Measurements from ENCODE around the gene MMP14. TPM values are rescaled to one million over a fixed set of nuclear protein-coding genes. Genes with fewer than 3 reads are reported as not detected.

The MMP14 gene
- total and polyA plus RNA-seq, 12 donors = 15.5 to 161 (median 71.1) TPM

DNA sequence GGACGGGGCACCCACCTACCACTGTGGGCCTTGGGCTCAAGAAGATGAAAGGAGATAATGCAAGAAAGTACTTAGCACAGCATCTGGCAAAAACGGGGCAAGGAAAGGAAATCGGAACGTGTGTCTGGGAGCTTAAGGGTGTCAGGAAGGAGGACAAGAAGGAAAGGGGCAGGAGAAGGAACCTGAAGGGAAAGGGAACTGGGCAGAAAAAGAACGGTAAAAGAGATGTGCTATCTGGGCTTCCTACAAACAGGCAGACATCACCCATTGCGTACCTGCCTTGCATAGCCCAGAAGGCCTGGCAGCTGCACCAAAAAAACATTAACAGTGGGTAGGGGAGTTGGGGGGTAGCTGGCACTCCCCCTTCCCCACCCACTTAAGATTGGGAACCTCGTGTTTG, 45.7 kb downstream of the MMP14 start:
- DNase-seq = no peak
- Histone ChIP-seq H3K27ac (no peak overlapping the region), H3K4me3 (no peak overlapping the region), H3K9me3 (replicated peaks in 1 of 3) (no peaks in the 10 kb centered on the region), H3K27me3 (no peaks in the 10 kb centered on the region), H3K36me3 (replicated peaks in 1 of 2) (peaks cover 0 to 18% of the 10 kb centered on the region in 2 donors), H3K4me1 (replicated peaks in 1 of 2) (no peaks in the 10 kb centered on the region)
- 35 to 51% (median 43%) methylated on average over 7 of the region's 7 CpGs for WGBS, 4 donors
- TF ChIP-seq, protein P1, sequence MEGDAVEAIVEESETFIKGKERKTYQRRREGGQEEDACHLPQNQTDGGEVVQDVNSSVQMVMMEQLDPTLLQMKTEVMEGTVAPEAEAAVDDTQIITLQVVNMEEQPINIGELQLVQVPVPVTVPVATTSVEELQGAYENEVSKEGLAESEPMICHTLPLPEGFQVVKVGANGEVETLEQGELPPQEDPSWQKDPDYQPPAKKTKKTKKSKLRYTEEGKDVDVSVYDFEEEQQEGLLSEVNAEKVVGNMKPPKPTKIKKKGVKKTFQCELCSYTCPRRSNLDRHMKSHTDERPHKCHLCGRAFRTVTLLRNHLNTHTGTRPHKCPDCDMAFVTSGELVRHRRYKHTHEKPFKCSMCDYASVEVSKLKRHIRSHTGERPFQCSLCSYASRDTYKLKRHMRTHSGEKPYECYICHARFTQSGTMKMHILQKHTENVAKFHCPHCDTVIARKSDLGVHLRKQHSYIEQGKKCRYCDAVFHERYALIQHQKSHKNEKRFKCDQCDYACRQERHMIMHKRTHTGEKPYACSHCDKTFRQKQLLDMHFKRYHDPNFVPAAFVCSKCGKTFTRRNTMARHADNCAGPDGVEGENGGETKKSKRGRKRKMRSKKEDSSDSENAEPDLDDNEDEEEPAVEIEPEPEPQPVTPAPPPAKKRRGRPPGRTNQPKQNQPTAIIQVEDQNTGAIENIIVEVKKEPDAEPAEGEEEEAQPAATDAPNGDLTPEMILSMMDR (IDR thresholded peaks at IDR 0.05) = no peak
- TF ChIP-seq POLR2A (IDR thresholded peaks at IDR 0.05) = no peak
- intact Hi-C loops (cut with DNase I) = no loop called here

DNA sequence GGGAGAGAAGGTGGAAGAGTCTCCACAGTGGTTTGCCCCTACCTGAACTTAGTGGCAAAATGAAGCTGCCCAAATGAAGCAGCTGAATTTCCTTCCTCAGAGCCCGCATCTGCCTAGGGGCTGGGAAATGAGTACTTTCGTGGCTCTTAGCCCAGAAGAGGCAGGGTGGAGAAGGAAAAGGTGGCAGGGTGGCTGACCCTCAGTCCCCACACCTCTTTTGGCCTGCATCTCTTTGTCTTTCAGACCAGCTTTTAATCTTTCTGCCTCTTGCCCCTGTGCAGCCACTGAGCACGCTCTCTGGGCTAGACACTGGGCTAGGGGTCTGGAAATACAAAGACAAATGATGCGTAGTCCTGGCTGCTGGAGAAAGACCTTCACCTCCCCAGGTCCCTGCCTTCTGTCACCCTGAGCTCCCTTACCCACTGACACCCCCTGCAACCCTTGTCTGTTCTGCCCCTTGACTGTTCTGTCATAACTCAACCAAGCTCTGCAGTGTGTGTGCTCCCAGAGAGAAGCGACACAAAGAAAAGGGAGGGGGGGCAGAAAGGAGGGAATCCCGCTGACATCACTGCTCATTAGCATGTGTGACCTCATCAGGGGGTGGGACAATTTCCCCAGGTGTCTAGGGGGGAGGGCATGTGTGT, 46.3 kb downstream of the MMP14 start:
- Histone ChIP-seq H3K9me3 (replicated peaks in 1 of 3) (no peaks in the 10 kb centered on the region), H3K27ac (no peak overlapping the region), H3K4me1 (replicated peaks in 1 of 2) (peaks cover 0 to 4% of the 10 kb centered on the region in 2 donors), H3K4me3 (no peak overlapping the region), H3K27me3 (no peaks in the 10 kb centered on the region), H3K36me3 (replicated peaks in 1 of 2) (peaks cover 0 to 12% of the 10 kb centered on the region in 2 donors)
- TF ChIP-seq, protein P1 (IDR thresholded peaks at IDR 0.05) = no peak
- TF ChIP-seq POLR2A (IDR thresholded peaks at IDR 0.05) = no peak
- intact Hi-C loops (cut with DNase I) = no loop called here
- DNase-seq = peak in 6 of 7 donors; percentile 38 to 82 (median 48)
- 25 to 39% (median 29%) methylated on average over 6 of the region's 6 CpGs for WGBS, 4 donors

DNA sequence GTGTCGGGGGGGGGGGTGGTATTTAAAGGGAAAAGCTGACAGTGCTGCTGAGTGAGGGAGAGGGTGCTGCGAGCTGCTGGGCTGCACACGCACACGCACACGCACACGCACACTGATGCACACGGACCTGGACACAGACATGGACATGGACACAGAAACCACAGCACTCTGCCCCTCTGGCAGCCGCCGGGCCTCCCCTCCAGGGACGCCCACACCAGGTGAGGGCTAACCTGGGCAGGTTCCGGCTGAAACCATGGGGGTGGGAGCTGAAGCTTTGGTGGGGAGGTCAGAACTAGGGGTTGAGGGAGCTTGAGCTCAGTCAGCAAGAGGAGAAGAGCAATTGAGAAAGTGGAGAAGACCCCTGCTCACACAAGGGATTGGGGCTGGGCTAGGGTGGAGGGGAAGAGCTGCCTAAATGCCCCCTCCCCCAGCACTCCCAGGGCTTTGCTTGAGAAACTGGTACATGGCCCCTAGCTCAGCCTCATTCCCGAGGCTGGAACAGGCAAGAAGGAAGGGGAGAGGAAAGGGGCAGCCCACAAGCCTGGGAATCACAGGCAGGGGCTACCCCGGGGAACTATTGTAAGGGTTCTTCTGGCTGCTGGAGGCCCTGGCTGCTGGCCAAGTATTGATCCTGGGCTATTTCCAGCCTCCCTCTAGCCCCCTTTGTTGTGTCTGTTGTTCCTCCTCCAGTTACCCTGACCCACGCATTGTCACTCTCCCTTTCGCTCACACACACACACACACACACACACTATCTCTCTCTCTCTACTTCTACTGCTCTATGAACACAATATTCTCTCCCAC, 47.0 kb downstream of the MMP14 start, which contains the start of gene REM2:
TSS of gene REM2 (plus strand) at position 50 of the 804 bp plus-strand sequence. CDS start at position 116, 66 bp downstream.
- H3K4me3 ChIP-seq = no peak within 1 kb of the TSS
- H3K27ac ChIP-seq = no peak within 1 kb of the TSS
- no peaks in the 10 kb centered on the region for H3K27me3 ChIP-seq
- intact Hi-C loops (cut with DNase I) = no loop called here
- DNase-seq = peak in 1 of 7 donors; percentile 46
- H3K36me3 ChIP-seq (replicated peaks in 1 of 2) = peaks cover 0 to 5% of the 10 kb centered on the region in 2 donors
- WGBS, 4 donors = 34 to 54% (median 37%) methylated on average over 7 to 15 of the region's 15 CpGs
- H3K4me1 ChIP-seq (replicated peaks in 1 of 2) = peaks cover 0 to 9% of the 10 kb centered on the region in 2 donors
- H3K9me3 ChIP-seq (replicated peaks in 1 of 3) = no peaks in the 10 kb centered on the region
- no peak for TF ChIP-seq POLR2A (IDR thresholded peaks at IDR 0.05)
- TF ChIP-seq, protein P1 (IDR thresholded peaks at IDR 0.05) = no peak

DNA sequence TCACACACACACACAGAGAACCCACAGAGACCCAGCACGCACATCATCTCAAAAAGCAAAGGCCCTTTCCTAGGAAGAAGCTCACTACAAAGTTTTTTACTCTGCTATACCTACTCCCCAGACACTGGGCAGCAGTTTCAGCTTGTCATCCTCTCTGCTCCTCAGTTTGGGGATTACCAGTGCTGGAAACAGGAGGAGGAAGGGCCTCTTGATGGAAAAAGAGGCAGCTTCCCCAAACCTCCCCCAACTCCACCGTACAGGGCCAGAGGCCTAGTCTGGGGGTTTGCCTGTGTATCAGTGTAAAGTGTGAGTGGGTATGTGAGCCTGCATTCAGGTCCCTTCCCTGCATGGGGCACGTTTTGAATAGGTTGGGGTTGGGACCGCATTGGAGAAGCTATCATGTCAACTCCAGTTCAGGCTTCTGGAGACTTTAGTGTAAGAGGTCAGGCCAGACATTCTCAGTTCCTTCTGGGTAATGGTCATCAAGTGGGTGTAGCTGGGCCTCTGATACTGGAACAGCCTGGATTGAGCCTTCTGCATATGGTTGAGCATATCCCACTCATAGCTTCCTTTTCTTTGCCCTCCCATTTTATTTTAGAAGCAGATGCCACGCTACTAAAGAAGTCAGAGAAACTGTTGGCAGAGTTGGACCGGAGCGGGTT, 47.8 kb downstream of the MMP14 start:
- TF ChIP-seq, protein P1 (IDR thresholded peaks at IDR 0.05) = no peak
- no peak for TF ChIP-seq POLR2A (IDR thresholded peaks at IDR 0.05)
- no peak overlapping the region for H3K4me3 ChIP-seq
- intact Hi-C loops (cut with DNase I) = no loop called here
- H3K27ac ChIP-seq = no peak overlapping the region
- H3K27me3 ChIP-seq = no peaks in the 10 kb centered on the region
- no peaks in the 10 kb centered on the region for H3K36me3 ChIP-seq (replicated peaks in 1 of 2)
- 85 to 92% (median 88%) methylated on average over 6 to 7 of the region's 7 CpGs for WGBS, 4 donors
- peaks cover 0 to 9% of the 10 kb centered on the region in 2 donors for H3K4me1 ChIP-seq (replicated peaks in 1 of 2)
- DNase-seq = no peak
- H3K9me3 ChIP-seq (replicated peaks in 1 of 3) = no peaks in the 10 kb centered on the region

Measured in adrenal gland (tissue), 12 donors.